NCI-H774 (cell line): ENCODE results near the gene F2R.

ENCODE experiments used
- DNase-seq: peaks from one replicate; lab custom pipeline; 2025; lab: John Stamatoyannopoulos, UW

F2R gene

DNA sequence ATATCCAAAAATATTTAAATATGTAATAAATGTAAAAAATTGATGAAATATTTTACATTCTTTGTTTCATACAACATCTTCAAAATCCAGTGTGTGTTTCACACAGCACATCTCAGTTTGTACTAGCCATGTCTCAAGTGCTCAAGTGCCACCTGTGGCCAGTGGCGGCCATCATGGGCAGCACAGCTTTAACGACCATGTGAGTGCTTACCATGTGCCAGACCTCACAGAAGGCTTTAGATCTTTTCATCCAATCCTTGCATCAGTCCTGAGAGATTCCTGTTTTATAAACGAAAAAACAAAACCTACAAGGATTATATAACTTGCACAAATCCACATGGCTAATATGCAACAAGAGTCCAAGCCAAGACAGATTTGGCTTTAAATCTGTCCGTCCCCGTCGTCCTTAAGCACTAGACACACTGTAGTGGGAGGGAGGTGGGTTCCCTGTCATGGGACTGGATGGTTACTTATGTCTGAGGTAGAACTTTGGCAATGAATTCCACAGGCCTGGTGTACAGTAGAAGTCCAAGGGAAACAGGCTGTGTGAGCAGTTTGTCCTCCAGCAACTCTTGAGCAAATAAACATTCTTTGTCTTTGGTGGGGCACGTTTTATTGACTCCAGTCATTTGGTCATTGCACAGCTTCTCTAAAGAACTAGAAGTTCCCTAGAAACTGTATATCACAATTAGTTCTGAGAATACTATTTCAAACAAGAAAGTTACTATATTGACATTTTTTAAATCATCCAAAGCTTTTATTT, 25.0 kb upstream of the F2R start:
- DNase-seq, result no peak

DNA sequence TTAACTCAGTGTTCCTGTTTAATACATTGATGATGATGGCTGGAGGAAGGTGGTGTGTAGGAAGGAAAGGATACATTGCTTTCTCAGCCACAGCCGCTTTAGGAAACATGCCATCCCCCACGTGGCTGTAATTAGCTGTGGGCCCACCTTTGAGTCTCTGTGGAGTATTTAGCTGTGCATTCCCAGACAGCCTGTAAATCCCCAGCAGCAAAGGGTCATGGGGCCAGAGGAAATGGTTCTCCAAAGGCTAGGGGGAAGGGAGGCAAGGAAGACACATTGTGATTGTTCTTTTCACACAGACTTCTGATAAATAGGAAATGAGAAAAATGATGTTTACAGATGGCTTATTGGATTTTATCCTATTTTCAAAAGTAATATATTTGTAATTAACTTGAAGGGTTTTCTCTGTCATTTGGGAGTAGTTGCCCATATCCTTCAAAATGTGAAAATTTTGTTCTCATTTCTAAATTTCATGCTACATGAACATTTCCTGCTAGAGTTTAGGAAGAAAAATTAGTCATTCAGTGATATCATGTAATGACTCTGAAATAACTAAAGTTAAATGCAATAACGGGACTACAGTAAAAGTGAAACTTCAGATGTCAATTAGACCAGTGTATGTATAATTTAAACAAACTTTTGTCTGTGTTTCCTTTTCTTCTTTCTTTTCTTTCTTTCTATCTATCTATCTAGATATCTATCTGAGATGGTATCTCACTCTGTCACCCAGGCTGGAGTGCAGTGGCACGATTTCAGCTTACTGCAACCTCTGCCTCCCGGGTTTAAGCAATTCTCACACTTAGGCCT, 24.3 kb upstream of the F2R start:
- DNase-seq, result no peak

DNA sequence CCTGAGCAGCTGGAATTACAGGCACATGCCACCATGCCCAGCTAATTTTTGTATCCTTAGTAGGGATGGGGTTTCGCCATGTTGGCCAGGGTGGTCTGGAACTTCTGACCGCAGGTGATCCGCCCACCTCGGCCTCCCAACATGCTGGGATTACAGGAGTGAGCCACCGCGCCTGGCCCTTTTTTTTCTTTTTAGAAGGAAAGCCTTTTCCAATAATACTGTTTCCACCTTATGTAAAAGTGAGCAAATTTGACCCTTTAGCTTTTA, 23.7 kb upstream of the F2R start:
- no peak for DNase-seq

DNA sequence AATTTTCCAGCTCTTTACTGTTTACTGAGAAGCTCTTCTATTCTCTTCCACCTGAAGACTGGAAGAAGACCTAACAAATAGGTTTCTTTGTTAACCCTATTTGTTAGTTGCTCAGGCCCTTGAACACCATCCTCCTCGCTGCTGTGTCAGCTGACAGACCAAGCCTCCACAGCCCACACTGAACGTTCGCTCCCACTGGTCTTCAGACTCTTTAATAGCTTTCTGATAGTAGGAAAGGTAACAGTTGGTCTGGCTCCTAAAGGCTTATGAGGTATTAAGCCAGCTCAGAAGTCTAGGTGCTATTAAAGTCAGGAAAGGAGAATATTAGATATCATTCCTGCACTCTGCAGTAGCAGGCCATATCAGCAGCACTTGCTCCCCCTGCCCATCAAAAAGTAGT, 23.3 kb upstream of the F2R start:
- no peak for DNase-seq

DNA sequence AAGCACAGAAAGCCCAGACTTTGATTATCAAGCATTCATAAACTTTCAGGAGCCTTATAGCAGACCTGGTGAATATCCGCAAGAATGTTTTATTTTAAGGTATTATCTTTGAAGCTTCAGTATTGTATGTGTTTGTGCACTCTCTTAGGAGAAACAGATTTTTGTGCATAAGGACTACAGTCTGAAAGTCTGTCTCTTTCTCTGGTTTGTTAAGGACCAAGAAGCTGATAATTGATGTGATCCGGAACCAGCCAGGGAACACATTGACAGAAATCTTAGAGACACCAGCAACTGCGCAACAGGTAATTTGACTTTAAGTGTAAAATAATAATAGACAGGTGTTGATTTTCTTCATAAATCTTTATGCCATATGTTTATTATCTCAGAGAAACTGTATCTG, 22.8 kb upstream of the F2R start:
- no peak for DNase-seq

DNA sequence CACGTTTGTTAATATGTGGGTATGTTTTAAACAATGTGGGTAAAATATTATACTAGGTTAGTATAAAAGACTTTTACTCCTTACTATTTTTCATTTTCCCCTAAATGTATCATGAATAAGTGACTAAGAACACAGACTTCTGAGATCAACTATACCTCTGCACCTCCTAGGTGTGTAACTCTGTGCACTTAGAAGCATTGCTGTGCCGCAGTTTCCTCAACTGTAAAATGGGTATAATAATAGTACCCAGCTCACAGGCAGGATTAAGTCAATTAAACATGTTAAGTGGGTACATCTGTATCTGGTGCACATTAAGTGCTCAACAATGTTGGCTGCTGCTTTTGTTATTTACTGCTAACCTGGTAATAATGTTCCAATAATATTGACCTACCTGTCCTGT, 21.6 kb upstream of the F2R start:
- no peak for DNase-seq

DNA sequence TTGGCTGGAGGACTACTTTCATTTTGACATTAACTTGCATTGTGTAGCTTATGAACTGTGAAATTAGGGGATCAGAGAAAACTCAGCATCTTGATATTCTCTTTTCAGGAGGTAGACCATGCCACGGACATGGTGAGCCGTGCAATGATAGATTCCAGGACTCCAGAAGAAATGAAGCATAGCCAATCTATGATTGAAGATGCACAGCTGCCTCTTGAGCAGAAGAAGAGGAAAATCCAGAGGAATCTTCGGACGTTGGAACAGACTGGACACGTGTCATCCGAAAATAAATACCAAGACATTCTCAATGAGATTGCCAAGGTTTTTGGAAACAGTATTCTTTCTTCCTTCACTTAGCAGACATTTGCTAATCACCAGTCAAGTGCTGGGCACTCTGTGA, 20.6 kb upstream of the F2R start:
- DNase-seq, result no peak

DNA sequence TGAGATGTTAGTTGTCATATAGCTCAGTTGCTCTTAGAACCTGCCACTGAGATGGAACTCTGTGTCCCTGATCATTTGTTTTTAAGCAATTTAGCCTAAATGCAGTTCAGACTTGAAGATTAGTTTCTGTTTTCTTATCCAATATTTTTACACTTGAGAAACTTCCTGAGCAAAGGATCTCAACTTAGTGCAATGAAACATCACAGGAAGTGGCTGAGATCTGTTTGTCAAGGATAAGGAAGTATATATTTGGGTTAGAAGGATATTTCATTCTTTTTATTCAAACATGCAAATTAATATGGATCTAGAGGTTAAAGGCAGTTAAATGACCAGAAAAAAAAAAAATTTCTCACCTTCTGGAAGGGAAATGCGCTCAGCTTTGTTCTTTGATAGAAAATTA, 19.7 kb upstream of the F2R start:
- no peak for DNase-seq

DNA sequence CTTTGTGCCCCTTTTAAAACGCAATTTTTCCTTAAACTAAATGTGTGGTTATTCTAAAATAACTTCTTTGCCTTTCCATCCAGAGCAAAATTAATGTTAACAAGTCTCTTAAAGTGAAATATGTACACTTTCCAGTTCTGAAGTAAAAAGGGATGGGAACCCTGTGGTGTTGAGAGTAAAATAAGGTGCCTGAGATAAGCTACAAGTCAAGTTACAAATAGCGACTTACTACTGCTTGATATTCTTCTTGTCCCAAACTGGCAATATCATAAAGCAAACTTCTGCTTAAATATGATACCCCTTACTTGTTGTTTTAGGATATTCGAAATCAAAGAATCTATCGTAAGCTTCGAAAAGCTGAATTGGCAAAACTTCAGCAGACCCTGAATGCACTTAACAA, 18.3 kb upstream of the F2R start:
- no peak for DNase-seq

DNA sequence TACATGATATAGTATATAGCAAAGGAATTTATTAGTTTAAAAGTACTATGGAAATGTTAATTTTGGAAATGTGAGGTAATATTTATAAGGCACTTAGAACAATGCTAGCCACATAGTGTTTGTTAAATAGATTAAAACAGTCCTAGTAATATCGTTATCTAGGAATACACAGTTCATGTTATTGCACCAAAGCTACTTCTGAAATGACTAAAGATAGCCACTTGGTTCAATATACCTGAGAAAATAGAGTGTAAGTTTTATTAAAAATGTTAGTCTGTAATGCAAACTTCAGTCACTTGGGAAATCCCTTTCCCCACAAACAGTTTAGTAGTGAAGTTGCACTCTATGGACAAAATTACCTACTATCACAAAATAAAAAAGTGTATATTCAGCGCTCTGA, 15.4 kb upstream of the F2R start:
- DNase-seq, result no peak

DNA sequence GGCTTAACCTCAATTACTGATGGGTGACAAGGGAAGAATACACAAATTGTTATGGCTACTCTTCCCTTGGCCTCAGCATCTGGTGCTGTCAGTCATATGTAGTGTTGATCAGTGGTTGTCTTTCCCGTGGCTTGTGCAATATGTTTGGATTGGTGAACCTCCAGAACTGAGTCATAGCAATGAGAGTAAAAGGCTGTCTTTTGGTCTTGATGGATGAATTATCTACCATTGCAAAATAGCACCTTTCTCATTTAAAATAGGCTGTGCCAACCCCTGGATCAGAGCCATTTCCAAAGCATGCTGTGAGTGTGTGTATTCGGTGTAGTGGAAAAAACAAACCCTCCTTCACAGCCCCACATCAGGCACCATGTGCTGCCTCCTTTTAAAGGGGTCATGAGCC, 14.6 kb upstream of the F2R start:
- DNase-seq, result no peak

DNA sequence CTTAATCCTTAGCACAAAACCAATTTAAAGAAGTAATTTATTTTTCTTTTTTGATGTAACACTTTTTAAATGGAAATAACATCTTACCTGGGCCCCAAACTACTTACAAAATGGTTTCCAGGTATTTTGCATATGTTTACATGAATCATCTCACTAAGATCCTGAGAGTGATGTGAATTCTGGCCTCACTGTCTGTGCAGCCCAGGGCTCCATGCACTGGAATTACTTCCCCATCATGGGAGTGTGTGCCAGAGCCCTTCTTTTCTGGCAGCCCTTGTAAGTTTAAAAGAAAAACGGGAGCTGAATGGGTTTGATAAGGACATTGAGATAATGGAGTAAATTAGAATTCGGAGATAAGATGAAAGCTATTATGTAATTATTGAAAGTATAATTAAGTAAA, 12.2 kb upstream of the F2R start:
- no peak for DNase-seq

DNA sequence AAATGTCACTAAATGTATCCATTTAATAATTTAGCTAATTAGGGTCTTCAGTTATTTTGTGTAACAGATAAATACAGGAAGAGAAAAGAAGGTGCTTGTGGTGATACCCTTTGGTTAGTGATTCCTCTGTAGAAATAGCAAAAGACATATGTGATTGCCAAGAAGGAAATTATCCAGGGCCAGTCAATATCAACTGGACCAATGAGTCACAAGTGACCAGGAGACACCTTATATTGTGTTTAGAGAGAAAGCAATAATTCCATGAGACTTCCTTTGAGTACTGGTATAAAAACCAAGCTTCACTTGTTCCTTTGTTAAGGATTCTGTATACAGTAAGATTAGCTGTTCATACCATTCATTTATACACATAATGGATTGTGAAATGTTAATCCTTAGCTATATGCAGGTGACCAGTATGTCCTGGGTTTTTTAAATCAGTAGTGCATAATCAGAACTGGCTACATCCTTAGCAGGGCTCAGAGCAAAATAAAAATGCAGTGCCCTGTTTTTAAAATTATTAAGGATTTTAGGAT, 11.7 kb upstream of the F2R start:
- DNase-seq, result no peak

DNA sequence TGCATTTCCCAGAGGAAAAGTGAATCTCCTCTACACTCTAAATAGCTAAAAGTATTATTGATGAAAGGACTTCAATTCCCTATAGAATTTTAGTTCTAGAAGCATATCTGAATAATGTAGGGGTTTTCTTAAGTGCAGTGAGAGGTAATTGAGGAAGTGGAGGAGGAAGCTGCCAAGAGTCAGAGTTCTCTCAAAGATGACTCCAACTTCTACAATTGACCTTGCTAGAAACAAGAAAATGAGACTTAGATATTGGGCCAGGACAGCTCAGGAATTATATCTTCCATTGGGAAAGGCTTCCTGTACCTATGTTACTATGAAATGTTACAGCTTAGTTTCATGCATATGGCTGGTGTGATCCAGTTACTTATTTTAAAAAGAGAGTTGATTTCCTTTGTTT, 10.4 kb upstream of the F2R start:
- no peak for DNase-seq

DNA sequence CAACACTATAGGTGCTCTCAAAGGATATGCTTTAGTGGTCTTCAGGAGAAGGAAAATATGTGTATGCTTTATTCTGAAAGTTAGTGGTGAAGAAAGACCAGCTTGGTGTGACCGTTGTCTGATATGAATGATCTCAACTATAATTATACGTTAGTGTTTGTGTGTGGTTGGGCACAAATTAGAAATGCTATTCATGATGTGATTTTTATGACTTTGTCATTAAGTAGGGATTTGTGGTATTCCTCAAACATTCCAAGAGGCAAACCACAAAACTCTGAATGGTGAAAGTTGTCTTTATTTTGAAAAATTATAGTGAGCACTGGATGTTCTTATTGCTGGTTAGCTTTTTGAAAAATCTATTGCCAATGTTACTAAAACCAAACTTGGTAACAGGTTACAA, 6.2 kb upstream of the F2R start:
- DNase-seq, result no peak

DNA sequence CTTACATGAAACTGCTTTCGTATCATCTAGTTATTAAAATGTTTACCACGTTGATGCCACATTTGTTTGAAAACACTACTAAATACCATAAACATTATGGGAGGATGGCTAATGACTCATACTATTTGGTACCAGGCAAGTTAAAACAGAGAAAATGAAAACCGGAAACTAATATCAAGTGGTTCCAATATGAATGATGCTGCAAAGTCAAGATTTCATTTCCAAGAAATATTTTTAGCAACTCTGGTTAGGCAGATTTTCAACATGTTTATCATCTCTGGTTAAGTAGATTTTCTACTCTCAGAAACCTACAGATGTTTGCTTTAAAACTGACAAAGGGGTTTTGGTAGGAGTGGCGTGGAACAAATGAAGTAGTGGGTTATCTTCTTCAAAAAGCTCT, 4.9 kb upstream of the F2R start:
- DNase-seq, result no peak

DNA sequence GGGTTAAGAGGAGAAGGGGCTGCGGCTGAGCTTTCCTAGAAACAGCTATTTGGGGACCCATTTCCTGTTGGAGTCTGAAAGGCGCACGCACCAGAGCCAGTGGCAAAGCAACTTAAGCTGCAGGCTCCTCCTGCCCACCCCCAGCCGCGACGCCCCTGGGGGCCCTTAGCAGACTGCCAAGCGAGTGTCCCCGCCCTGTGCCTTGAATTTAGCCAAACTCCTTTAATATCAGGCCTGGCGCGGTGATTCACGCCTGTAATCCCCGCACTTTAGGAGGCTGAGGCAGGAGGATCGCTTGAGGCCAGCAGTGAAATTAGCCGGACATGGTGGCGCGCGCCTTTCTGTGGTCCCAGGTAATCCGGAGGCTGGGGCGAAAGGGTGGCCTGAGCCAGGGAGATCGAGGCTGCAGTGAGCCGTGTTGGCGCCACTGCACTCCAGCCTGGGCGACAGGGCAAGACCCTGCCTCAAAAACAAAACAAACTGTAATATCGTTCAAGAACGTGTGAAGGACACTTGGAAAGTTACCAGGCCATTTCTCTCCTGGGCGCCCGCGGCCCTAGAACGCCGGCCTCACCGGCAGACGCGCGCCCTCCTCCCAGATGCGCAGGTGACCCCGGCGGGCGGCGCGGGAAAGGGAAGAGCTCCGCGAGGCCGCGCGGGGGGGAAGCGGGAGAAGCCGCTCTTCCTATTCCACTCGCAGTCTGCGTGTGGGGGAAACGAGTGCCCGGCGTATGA, 1.0 kb upstream of the F2R start:
- no peak for DNase-seq

DNA sequence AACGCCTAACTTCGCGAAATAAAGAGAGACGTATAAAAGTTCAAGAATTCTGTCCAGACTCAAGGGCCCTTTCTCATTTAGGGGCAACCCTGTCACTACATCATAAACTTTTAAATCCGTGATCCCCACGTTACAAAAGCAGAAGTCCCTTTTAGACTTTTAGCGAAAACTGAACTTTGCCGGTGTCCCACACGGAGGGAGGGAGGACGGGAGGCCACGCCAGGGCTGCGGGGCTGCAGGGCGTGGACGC, 515 bp upstream of the F2R start:
- DNase-seq, result no peak

DNA sequence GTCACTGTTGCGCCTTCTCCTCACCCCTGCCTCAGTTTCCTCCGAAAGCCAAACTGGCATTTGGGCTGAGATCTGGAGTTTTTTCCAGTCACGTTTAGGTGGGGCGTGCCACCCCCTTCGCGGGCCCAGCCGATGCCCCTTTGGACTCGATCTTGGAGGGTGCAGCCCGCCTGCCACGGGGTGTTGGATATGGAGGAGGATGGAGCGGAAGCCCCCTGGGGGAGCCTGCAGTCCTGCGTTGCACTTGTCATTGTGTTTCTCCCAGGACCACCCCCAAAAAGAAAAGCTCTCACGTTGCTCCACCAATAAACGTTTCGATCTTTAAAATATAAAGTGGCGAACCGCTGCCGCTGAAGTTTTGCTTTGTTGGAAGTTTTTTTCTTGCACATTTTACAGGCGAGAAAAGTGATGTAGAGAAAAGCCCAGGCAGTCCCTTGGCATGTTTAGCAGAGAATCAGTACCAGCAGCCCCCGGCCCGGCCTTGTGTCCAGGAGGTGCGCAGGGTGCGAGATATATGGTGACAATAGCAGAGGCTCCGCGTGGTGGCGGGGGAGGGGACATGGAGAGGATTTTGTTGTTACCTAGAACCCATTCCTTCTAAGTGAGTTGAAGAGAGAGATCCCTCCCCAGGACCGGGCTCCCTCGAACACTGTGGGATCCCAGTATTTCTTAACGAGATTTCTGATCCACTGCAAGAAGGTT, 681 bp downstream of the F2R start:
- no peak for DNase-seq

DNA sequence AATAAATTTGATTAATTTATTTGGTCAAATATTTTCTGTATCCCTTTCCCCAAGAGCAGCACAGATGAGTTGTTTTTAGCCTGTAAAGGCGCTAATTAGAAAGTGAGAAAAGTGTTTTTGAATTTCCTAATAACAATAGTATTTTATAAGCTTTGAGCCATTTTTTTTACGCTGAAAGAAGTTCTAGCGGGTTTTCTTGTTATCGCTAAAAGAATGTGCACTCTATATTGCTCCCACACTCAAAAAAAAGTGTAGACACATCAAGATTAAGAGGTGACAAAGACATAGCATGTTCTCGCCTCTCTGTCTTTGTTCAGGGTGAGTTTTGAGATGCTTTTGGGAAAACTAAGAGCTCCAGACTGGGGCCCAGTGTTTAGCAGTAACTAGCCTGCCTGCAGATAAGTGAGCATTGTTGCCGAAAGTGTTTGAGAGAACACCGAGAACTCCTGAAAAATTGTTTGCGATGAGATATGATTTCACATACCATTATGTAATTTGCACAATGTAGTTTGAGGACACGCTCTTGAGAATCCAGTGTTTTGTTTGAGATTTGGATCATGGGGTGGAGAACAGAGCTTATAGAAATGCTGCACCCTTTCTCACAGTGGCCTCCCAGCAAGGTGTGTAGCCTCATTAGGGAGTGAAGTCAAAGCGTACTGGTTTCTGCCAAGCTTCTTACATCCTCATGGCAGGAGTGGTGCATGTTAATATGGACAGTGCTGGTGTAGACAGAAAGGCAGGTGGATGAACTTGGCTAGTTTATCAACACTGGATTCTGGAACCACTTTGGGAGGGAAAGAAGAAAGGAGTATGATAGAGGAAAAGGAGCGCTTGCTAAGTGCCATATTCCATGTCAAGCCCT, 1.5 kb downstream of the F2R start:
- DNase-seq, result no peak

DNA sequence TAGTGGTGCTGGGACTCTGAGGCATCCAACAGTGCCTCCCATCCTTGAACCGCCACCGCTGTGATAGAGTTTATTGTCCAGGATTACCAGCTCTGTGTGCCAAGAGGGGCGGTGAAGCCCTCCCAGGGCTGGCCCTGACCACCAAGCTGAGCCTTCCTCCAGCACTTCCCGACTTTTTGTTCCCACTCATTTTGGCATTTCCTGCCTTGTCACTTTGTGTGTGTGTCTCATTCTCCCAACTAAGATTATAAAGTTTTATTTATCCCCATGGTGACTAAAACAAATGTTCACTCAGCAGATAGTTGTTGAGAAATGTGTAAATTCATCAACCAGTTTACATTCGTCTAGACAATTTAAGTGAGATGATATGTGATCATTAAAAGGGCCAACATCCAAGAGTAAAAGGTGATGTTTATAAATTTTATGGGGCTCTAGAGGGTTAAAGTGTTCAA, 2.5 kb downstream of the F2R start:
- DNase-seq, result no peak

DNA sequence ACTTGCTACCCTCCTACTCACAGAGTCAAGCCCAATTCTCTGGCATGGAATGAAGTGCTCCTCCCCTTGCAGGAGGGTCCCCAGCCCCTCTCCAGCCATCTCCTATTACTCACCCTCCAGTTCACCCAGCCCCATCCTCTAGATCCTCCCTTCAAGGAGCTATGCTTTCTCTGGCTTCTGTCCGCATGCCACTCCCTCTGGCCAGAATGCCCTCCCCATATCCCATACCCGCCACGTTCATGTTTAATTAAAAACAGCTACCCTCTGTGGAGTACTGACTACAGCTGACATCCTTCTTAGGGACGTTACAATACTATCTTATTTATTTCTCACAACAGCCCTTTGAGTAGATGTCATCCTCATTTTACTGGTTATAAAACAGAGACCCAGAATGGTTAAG, 3.0 kb downstream of the F2R start:
- no peak for DNase-seq
